K562 (cell line): Measurements from ENCODE around the gene ARHGAP26. TPM values are rescaled to one million over a fixed set of nuclear protein-coding genes. Genes with fewer than 3 reads are reported as not detected.

Experiments used
- ATAC-seq: fragments of 200-7000 bp; cut with Tn5 transposase; 3 replicates; pipeline ENCODE4 v1.9.1; 2020; ENCODE audit warnings: moderate library complexity
- BruUV-seq: library from RNA; stranded (reverse); fragments of 400-500 nt; replicated peaks from 2 replicates; lab custom pipeline; 2021; lab: Mats Ljungman, UMichigan
- CTCF ChIA-PET: fragments of 300-600 bp; formaldehyde crosslinking; extraction: SDS; loops from one replicate; lab custom pipeline; 2021; ENCODE audit warnings: low intra/inter-chr PET ratio; lab: Yijun Ruan, JAX
- POLR2A ChIA-PET: fragments of 300-600, 350-650 bp; sonication (Branson Sonifier 250); formaldehyde crosslinking; extraction: SDS; loops from one replicate; lab custom pipeline; 2021; ENCODE audit warnings: antibody characterized with exemption, inconsistent platforms; lab: Yijun Ruan, JAX
- DNase-seq, 4 experiments: peaks; one replicate each; pipeline versions ENCODE4 v3.0.0 to v3.0.0-alpha.2; 2011 to 2018; ENCODE audit warnings: low spot score in 3 of 4, mixed read lengths in 3 of 4; ENCODE audit errors: extremely low read depth in 1 of 4
- FAIRE-seq: peaks from 2 replicates; lab custom pipeline; 2011; peaks lifted over from hg19 to GRCh38; lab: Jason Lieb, UNC
- H2AFZ ChIP-seq: 2 replicates; pipeline ENCODE4 v1.6.0; 2011; ENCODE audit warnings: low read depth, low read length, control low read depth, inconsistent platforms
- H3K27ac ChIP-seq: fragments of 200-600 bp; 3 replicates; pipeline ENCODE4 v1.8.0; 2011; ENCODE audit warnings: low read depth, mild to moderate bottlenecking, control low read depth, inconsistent platforms, low read length, moderate library complexity, mixed read lengths; ENCODE audit errors: extremely low read depth
- H3K27me3 ChIP-seq, 2 experiments: fragments of 300-600 bp in 1 of 2; 2 replicates in 1 of 2; 3 replicates in 1 of 2; pipeline versions ENCODE4 v1.6.0 to v1.8.0; 2011; ENCODE audit warnings: inconsistent platforms in 2 of 2, low read length in 2 of 2, mild to moderate bottlenecking in 1 of 2, mixed read lengths in 1 of 2, moderate library complexity in 1 of 2; ENCODE audit not compliant: control insufficient read depth in 2 of 2, insufficient read depth in 2 of 2
- H3K36me3 ChIP-seq: fragments of 300-600 bp; 3 replicates; pipeline ENCODE4 v1.8.0; 2011; ENCODE audit warnings: mild to moderate bottlenecking, low read length, inconsistent platforms; ENCODE audit not compliant: control insufficient read depth, insufficient read depth
- H3K4me1 ChIP-seq, 2 experiments: fragments of 200-600 bp in 1 of 2; replicated peaks in 1 of 2; 2 replicates in 1 of 2; 3 replicates in 1 of 2; pipeline versions ENCODE4 v1.5.1 to v1.8.0; 2011; ENCODE audit warnings: inconsistent platforms in 2 of 2, low read length in 2 of 2, mild to moderate bottlenecking in 1 of 2, mixed read lengths in 1 of 2, moderate library complexity in 1 of 2; ENCODE audit not compliant: control insufficient read depth in 2 of 2, insufficient read depth in 2 of 2
- H3K4me2 ChIP-seq: 2 replicates; pipeline ENCODE4 v1.6.1; 2011; ENCODE audit warnings: low read length, control low read depth, inconsistent platforms, mixed read lengths; ENCODE audit not compliant: insufficient read depth
- H3K4me3 ChIP-seq: fragments of 200-600 bp; sonication (generic), shearing (Covaris generic); 2 replicates; pipeline ENCODE4 v1.5.1; 2016; ENCODE audit warnings: control low read depth, inconsistent platforms
- H3K79me2 ChIP-seq: fragments of 200-600 bp; 3 replicates; pipeline ENCODE4 v1.8.0; 2011; ENCODE audit warnings: low read length, inconsistent platforms; ENCODE audit not compliant: control insufficient read depth, insufficient read depth
- H3K9ac ChIP-seq, 2 experiments: 2 replicates each; pipeline versions ENCODE4 v1.6.0 to v1.6.1; 2011; ENCODE audit warnings: low read depth in 2 of 2, low read length in 2 of 2, control low read depth in 1 of 2, inconsistent platforms in 1 of 2, mild to moderate bottlenecking in 1 of 2, mixed read lengths in 1 of 2; ENCODE audit not compliant: insufficient read depth in 1 of 2
- H3K9me1 ChIP-seq: one replicate; pipeline ENCODE4 v1.6.0; 2011; ENCODE audit warnings: inconsistent platforms, mild to moderate bottlenecking, low read length, moderate library complexity; ENCODE audit not compliant: control insufficient read depth, insufficient read depth
- H3K9me3 ChIP-seq: replicated peaks from 2 replicates; pipeline ENCODE4 v1.5.1; 2011; ENCODE audit warnings: low read depth, low read length, inconsistent platforms; ENCODE audit not compliant: control insufficient read depth, insufficient read depth
- H4K20me1 ChIP-seq: replicated peaks from 2 replicates; pipeline ENCODE4 v1.6.1; 2011; ENCODE audit warnings: low read length, inconsistent platforms, mixed read lengths; ENCODE audit not compliant: control insufficient read depth, insufficient read depth
- ARID1B ChIP-seq: fragments of 450-650 bp; IDR thresholded peaks from 2 replicates; pipeline ENCODE4 v1.6.1; 2016; ENCODE audit warnings: antibody characterized with exemption, mild to moderate bottlenecking, inconsistent platforms
- FOXA3 ChIP-seq, 2 experiments: fragments of 450-650 bp in 1 of 2; sonication (generic) in 1 of 2; formaldehyde crosslinking; IDR thresholded peaks in 1 of 2; conservative IDR thresholded peaks in 1 of 2; 2 replicates each; pipeline versions ENCODE4 v1.4.0 to v1.8.0; 2020 to 2022; ENCODE audit warnings: mild to moderate bottlenecking in 2 of 2, missing genetic modification reagents in 1 of 2
- GABPB1 ChIP-seq: sonication (generic); formaldehyde crosslinking; IDR thresholded peaks from 2 replicates; pipeline ENCODE4 v1.8.0; 2022; ENCODE audit warnings: mild to moderate bottlenecking, missing genetic modification reagents
- KLF6 ChIP-seq: fragments of 250-450 bp; sonication (Bioruptor Pico); IDR thresholded peaks from 2 replicates; pipeline ENCODE4 v1.4.0; 2020; ENCODE audit warnings: mild to moderate bottlenecking, moderate library complexity, borderline replicate concordance
- MTA3 ChIP-seq: fragments of 450-650 bp; formaldehyde crosslinking; IDR thresholded peaks from 2 replicates; pipeline ENCODE4 v1.6.1; 2017; ENCODE audit warnings: mild to moderate bottlenecking, borderline replicate concordance
- SRF ChIP-seq, 2 experiments: fragments of 250-450, 450-650 bp in 1 of 2; sonication (Bioruptor Pico) in 1 of 2; sonication (generic) in 1 of 2; formaldehyde crosslinking; IDR thresholded peaks; 2 replicates each; pipeline versions ENCODE4 v1.5.0 to v1.5.1; 2020 to 2022; ENCODE audit warnings: mild to moderate bottlenecking in 1 of 2, missing genetic modification reagents in 1 of 2
- ZNF41 ChIP-seq: fragments of 250-450 bp; sonication (Bioruptor Pico); conservative IDR thresholded peaks from 2 replicates; pipeline ENCODE4 v1.4.0; 2020; ENCODE audit warnings: mild to moderate bottlenecking
- ZSCAN32 ChIP-seq: fragments of 450-650 bp; formaldehyde crosslinking; IDR thresholded peaks from 2 replicates; pipeline ENCODE4 v1.4.0; 2020; ENCODE audit warnings: mild to moderate bottlenecking, moderate library complexity
- WGBS: fragments of 100-300 bp; shearing (Covaris generic); methylation state at CpG from one replicate; pipeline ENCODE4 v1.1.6; 2016; ENCODE audit warnings: low coverage, mixed read lengths; ENCODE audit not compliant: insufficient coverage; ENCODE audit errors: missing lambda C conversion rate; 5-methylcytosine and 5-hydroxymethylcytosine counted together
- in situ Hi-C: fragments of 300-500 bp; cut with MboI; formaldehyde crosslinking; loops from 4 replicates; pipeline ENCODE4 v1.15.0; 2018; ENCODE audit warnings: inconsistent platforms, mixed read lengths
- intact Hi-C: fragments of 100-400 bp; cut with micrococcal nuclease; formaldehyde crosslinking; loops from 2 replicates; pipeline ENCODE4 v1.14.2; 2022
- polyA plus RNA-seq, 8 experiments: library from polyadenylated mRNA; depleted of rRNA in 4 of 8; stranded (reverse) in 5 of 8; unstranded in 3 of 8; fragments of >200 nt; fragmentation: Nextera tagmentation in 2 of 8; fragmentation: Illumina TruSeq in 1 of 8; extraction: Ambion mirVana in 2 of 8; extraction: Trizol in 1 of 8; gene quantifications; 2 replicates each; pipeline versions ENCODE4 v1.2.1 to v1.2.3, GENCODE V29; 2011 to 2014; ENCODE audit warnings: inconsistent platforms in 1 of 8, missing spikeins in 1 of 8
- total RNA-seq, 7 experiments: library from RNA; depleted of rRNA in 6 of 7; stranded (reverse); fragments of >200 nt in 6 of 7; fragmentation: Illumina TruSeq in 2 of 7; extraction: Trizol in 2 of 7; gene quantifications; 2 replicates each; pipeline versions ENCODE4 v1.2.1 to v1.2.3, GENCODE V29; 2011 to 2021; ENCODE audit warnings: low replicate concordance in 1 of 7
- TF ChIP-seq, protein P1 (sequence below): fragments of 450-650 bp; IDR thresholded peaks from 2 replicates; pipeline ENCODE4 v1.7.1; 2018; ENCODE audit warnings: mild to moderate bottlenecking, low read depth; ENCODE audit not compliant: partially characterized antibody
- TF ChIP-seq, protein P2 (sequence below), 3 experiments: fragments of 200-800 bp in 1 of 3; fragments of 250-450 bp in 1 of 3; fragments of 450-650 bp in 1 of 3; sonication (Bioruptor Pico) in 1 of 3; sonication (Bioruptor generic) in 1 of 3; formaldehyde crosslinking in 1 of 3; IDR thresholded peaks; 2 replicates each; pipeline versions ENCODE4 v1.6.1 to v1.8.0; 2016 to 2022; ENCODE audit warnings: mild to moderate bottlenecking in 2 of 3, missing genetic modification characterization in 2 of 3, missing compliant biosample characterization in 1 of 3, moderate library complexity in 1 of 3
- TF ChIP-seq, protein P3 (sequence below): fragments of 250-450 bp; sonication (Bioruptor Pico); IDR thresholded peaks from 2 replicates; pipeline ENCODE4 v1.5.0; 2021; ENCODE audit warnings: mild to moderate bottlenecking, moderate library complexity

The ARHGAP26 gene
- total and polyA plus RNA-seq, 9 of the 15 experiments (the other 6 are each of a cell fraction or from before 2014, with no cell fraction given) = 0.13 to 1.1 (median 0.55) TPM

DNA sequence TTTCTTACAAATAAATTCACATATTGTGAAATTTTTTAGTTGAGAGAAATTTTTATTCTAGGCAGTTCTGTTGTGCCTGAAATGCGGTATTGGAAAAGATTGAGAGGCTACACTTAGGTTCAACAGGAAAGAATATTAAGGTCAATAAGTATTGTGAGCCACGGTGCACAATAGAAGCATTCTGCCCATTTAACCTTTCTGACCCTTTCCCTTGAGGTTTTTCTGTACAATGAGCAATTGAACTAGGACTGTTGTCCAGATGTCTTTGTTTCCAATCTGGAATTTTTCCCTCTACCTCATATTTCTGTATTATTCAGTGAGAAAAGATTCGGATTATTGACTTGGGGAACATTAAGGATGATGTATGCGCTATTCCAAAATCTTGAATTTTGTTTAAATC is 428.2 kb downstream of the ARHGAP26 start:
- TF ChIP-seq KLF6 (CRISPR knock-in tag) (no peak), MTA3 (no peak), ZNF41 (CRISPR knock-in tag) (no peak), ZSCAN32 (CRISPR knock-in tag) (no peak), FOXA3 (CRISPR knock-in tag; conservative IDR thresholded peaks at IDR 0.05 in 1 of 2, IDR thresholded peaks at IDR 0.05 in 1 of 2) (no peak), GABPB1 (CRISPR knock-in tag) (no peak), SRF (CRISPR knock-in tag; IDR thresholded peaks at IDR 0.05) (no peak), ARID1B (no peak)
- TF ChIP-seq, protein P1, sequence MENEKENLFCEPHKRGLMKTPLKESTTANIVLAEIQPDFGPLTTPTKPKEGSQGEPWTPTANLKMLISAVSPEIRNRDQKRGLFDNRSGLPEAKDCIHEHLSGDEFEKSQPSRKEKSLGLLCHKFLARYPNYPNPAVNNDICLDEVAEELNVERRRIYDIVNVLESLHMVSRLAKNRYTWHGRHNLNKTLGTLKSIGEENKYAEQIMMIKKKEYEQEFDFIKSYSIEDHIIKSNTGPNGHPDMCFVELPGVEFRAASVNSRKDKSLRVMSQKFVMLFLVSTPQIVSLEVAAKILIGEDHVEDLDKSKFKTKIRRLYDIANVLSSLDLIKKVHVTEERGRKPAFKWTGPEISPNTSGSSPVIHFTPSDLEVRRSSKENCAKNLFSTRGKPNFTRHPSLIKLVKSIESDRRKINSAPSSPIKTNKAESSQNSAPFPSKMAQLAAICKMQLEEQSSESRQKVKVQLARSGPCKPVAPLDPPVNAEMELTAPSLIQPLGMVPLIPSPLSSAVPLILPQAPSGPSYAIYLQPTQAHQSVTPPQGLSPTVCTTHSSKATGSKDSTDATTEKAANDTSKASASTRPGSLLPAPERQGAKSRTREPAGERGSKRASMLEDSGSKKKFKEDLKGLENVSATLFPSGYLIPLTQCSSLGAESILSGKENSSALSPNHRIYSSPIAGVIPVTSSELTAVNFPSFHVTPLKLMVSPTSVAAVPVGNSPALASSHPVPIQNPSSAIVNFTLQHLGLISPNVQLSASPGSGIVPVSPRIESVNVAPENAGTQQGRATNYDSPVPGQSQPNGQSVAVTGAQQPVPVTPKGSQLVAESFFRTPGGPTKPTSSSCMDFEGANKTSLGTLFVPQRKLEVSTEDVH = no peak
- TF ChIP-seq, protein P2, sequence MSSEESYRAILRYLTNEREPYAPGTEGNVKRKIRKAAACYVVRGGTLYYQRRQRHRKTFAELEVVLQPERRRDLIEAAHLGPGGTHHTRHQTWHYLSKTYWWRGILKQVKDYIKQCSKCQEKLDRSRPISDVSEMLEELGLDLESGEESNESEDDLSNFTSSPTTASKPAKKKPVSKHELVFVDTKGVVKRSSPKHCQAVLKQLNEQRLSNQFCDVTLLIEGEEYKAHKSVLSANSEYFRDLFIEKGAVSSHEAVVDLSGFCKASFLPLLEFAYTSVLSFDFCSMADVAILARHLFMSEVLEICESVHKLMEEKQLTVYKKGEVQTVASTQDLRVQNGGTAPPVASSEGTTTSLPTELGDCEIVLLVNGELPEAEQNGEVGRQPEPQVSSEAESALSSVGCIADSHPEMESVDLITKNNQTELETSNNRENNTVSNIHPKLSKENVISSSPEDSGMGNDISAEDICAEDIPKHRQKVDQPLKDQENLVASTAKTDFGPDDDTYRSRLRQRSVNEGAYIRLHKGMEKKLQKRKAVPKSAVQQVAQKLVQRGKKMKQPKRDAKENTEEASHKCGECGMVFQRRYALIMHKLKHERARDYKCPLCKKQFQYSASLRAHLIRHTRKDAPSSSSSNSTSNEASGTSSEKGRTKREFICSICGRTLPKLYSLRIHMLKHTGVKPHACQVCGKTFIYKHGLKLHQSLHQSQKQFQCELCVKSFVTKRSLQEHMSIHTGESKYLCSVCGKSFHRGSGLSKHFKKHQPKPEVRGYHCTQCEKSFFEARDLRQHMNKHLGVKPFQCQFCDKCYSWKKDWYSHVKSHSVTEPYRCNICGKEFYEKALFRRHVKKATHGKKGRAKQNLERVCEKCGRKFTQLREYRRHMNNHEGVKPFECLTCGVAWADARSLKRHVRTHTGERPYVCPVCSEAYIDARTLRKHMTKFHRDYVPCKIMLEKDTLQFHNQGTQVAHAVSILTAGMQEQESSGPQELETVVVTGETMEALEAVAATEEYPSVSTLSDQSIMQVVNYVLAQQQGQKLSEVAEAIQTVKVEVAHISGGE (CRISPR knock-in tag; IDR thresholded peaks at IDR 0.05) = no peak
- TF ChIP-seq, protein P3, sequence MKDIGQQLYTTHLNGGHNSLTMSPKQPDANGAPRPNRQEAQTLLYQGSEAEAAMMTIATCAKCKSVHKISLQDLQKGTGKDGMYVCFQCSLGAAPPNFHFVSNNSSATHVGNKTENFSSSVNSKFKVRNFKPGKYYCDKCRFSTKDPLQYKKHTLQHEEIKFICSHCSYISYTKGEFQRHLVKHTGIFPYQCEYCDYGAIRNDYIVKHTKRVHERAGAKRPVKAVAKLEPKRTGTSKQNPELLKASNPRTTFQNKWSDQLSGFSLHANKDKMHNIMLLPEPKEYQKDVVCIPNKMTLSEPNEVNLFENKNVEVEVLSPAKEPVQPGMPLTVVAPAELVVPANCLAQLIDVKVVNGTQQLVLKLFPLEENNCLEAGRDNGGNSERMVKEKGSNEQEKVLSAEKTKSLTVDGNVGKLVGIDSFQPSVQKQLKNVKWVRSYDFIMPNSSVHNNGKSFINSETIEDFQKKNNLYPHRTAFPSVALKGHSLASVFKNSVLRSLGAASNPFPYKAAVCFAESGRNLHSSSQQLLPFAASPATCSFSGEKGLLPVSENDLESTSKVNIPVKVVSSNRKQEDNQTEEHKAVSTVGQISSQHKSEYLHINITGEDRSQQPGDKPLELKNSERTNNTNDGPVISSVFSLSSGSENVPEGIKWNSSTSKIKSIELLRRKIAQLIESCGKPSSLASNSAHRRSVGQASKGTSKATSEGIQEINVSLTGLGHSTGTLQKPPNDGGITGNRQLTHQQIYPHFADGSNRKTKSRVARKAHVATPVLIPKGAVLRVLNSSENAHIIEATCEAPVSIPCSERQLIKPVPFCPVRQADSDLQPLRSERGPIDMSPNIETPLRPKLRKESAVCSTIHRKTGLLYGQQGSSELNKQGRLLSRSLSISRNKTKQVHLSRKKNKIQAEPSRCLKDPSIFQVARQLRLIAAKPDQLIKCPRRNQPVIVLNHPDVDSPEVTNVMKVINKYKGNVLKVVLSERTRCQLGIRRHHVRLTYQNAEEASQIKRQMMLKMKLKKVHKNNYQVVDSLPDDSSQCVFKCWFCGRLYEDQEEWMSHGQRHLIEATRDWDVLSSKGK (CRISPR knock-in tag) = no peak
- in situ Hi-C loops (no loop called here), intact Hi-C loops (no loop called here)
- H3K79me2 ChIP-seq = no peaks in the 10 kb centered on the region
- DNase-seq (no peak), ATAC-seq (no peak), FAIRE-seq (no peak)
- H3K4me3 ChIP-seq = no peak overlapping the region
- H3K4me2 ChIP-seq = no peak overlapping the region
- H4K20me1 ChIP-seq = no peaks in the 10 kb centered on the region
- CTCF ChIA-PET = no interaction called here
- BruUV-seq = no TSS peak
- H3K9me3 ChIP-seq = no peaks in the 10 kb centered on the region; the same call in 1 of the 2 replicates
- POLR2A ChIA-PET = no interaction called here
- peaks cover 3 to 14% of the 10 kb centered on the region in 2 experiments; a peak in 3 of 5 replicates for H3K4me1 ChIP-seq
- no peak overlapping the region for H2AFZ ChIP-seq
- H3K9ac ChIP-seq = no peak overlapping the region
- no peaks in the 10 kb centered on the region for H3K9me1 ChIP-seq
- WGBS = 69% methylated on average over 4 of the region's 4 CpGs
- H3K27me3 ChIP-seq = no peaks in the 10 kb centered on the region
- no peaks in the 10 kb centered on the region for H3K36me3 ChIP-seq
- no peak overlapping the region for H3K27ac ChIP-seq
